HFFc6 (cell line): ENCODE measurements around the gene POGK. TPM values are rescaled to one million over a fixed set of nuclear protein-coding genes. Genes with fewer than 3 reads are reported as not detected.

Source experiments
- DNase-seq: peaks from one replicate; pipeline ENCODE4 v3.0.0-alpha.2; 2018
- H3K27ac Mint-ChIP-seq: 2 replicates; pipeline ENCODE4 v1.8.0; 2020; ENCODE audit warnings: mild to moderate bottlenecking, mixed read lengths
- H3K27me3 Mint-ChIP-seq: 2 replicates; pipeline ENCODE4 v1.8.0; 2021; ENCODE audit warnings: mild to moderate bottlenecking, moderate library complexity, mixed read lengths; ENCODE audit not compliant: insufficient read depth
- H3K36me3 Mint-ChIP-seq: 2 replicates; pipeline ENCODE4 v1.8.0; 2021; ENCODE audit warnings: low read depth, mixed read lengths
- H3K4me1 Mint-ChIP-seq: 2 replicates; pipeline ENCODE4 v1.8.0; 2020; ENCODE audit warnings: low read depth, mixed read lengths
- H3K4me3 Mint-ChIP-seq: 2 replicates; pipeline ENCODE4 v1.8.0; 2020; ENCODE audit warnings: mild to moderate bottlenecking, moderate library complexity, mixed read lengths
- H3K9me3 Mint-ChIP-seq: 2 replicates; pipeline ENCODE4 v1.8.0; 2020; ENCODE audit warnings: mild to moderate bottlenecking, mixed read lengths
- CTCF ChIP-seq: fragments of 200-600 bp; sonication (generic); IDR thresholded peaks from 2 replicates; pipeline ENCODE4 v1.5.0; 2021; ENCODE audit warnings: antibody characterized with exemption, mild to moderate bottlenecking
- total RNA-seq, 6 experiments: library from RNA; stranded (reverse); fragmentation: NEBNext Ultra II Directional; extraction: Animal tissue kit (Norgen Biotek cat#: 25700); gene quantifications; 2 replicates in 1 of 6; 3 replicates in 5 of 6; pipeline ENCODE4 v1.2.3, GENCODE V29; 2021

POGK gene
- total RNA-seq, 6 experiments from 2014 or later: 27.6 to 36.3 (median 29.4) TPM

GRCh38 chr1:166882893-166883292 lies 43.6 kb downstream of the POGK start:
- TF ChIP-seq CTCF: no peak
- H3K9me3 Mint-ChIP-seq: peaks cover 4% of the 10 kb centered on the region; the same call in 1 of the 2 replicates
- peaks cover 12% of the 10 kb centered on the region for H3K27me3 Mint-ChIP-seq
- H3K27ac Mint-ChIP-seq: no peak overlapping the region
- no peak for DNase-seq
- no peaks in the 10 kb centered on the region for H3K4me1 Mint-ChIP-seq
- no peak overlapping the region for H3K4me3 Mint-ChIP-seq
- 0 out of 2 replicates have a peak, but pooled peaks cover 4% of the 10 kb centered on the region for H3K36me3 Mint-ChIP-seq

- H3K9me3 Mint-ChIP-seq: no peaks in the 10 kb centered on the region
- no peaks in the 10 kb centered on the region for H3K36me3 Mint-ChIP-seq
- no peak overlapping the region for H3K4me3 Mint-ChIP-seq
- peak; percentile 76 for TF ChIP-seq CTCF
- H3K27ac Mint-ChIP-seq: no peak overlapping the region
- no peaks in the 10 kb centered on the region for H3K4me1 Mint-ChIP-seq
- DNase-seq: no peak
- H3K27me3 Mint-ChIP-seq: peaks cover 12% of the 10 kb centered on the region
Observed at GRCh38 chr1:166884040-166884642, 44.9 kb downstream of the POGK start.

DNA sequence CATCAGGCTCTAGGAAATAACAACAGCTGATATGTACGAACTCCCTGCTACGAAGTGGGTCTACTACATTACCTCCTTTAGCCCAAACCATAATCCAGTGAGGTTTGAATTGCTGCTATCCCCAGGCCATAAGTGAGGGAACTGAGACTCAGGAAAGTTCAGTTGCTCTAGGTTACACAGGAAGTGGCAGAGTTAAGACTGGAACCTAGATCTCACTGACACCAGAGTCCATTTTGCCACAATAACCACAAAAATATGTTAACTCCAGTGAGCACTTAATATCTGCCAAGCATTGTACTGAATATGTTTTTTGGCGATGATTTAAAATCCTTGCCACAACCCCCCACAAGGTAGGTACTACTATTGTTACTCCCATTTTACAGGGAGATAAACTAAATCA lies 45.7 kb downstream of the POGK start:
- no peak overlapping the region for H3K4me3 Mint-ChIP-seq
- peaks cover 12% of the 10 kb centered on the region for H3K27me3 Mint-ChIP-seq

GRCh38 chr1:166888373-166889111 lies 49.3 kb downstream of the POGK start:
- Mint-ChIP-seq H3K27ac (no peak overlapping the region), H3K36me3 (no peaks in the 10 kb centered on the region), H3K4me3 (no peak overlapping the region), H3K27me3 (peaks cover 15% of the 10 kb centered on the region), H3K4me1 (no peaks in the 10 kb centered on the region), H3K9me3 (no peaks in the 10 kb centered on the region)
- no peak for TF ChIP-seq CTCF
- no peak for DNase-seq

More for the DNA sequence above, 45.7 kb downstream of the POGK start:
- DNase-seq: no peak
- no peak for TF ChIP-seq CTCF
- no peak overlapping the region for H3K27ac Mint-ChIP-seq
- H3K4me1 Mint-ChIP-seq: no peaks in the 10 kb centered on the region
- H3K9me3 Mint-ChIP-seq: no peaks in the 10 kb centered on the region
- no peaks in the 10 kb centered on the region for H3K36me3 Mint-ChIP-seq

- no peak for DNase-seq
- TF ChIP-seq CTCF: no peak
- H3K4me1 Mint-ChIP-seq: no peaks in the 10 kb centered on the region
- H3K4me3 Mint-ChIP-seq: no peak overlapping the region
- H3K36me3 Mint-ChIP-seq: no peaks in the 10 kb centered on the region
- no peaks in the 10 kb centered on the region for H3K9me3 Mint-ChIP-seq
- peaks cover 11% of the 10 kb centered on the region for H3K27me3 Mint-ChIP-seq
- H3K27ac Mint-ChIP-seq: no peak overlapping the region
Observed at GRCh38 chr1:166889776-166890175, 50.5 kb downstream of the POGK start.
